ENCODE results near the gene CCDC73. TPM values are rescaled to one million over a fixed set of nuclear protein-coding genes. Genes with fewer than 3 reads are reported as not detected.
"Not testable (repeated sequence)": the region's sequence is repeated elsewhere in the genome, so short reads cannot be mapped to it uniquely, and the experiment has no call there.

Gene CCDC73
- total RNA-seq, 4 donors from 2014 or later = not detected

GRCh38 chr11:32713496-32713895 is 81.0 kb downstream of the CCDC73 start:
- intact Hi-C loops (cut with DNase I) = no loop called here
- no peak overlapping the region for H3K4me3 ChIP-seq
- no peaks in the 10 kb centered on the region for H3K4me1 ChIP-seq
- WGBS = 35% methylated on average over 1 of the region's 1 CpG
- no peak for TF ChIP-seq POLR2AphosphoS5 (IDR thresholded peaks at IDR 0.05)
- no peaks in the 10 kb centered on the region for H3K36me3 ChIP-seq
- no peak for DNase-seq (ENCODE audit: extremely low spot score)
- H3K27me3 ChIP-seq = peaks cover 0 to 5% (median 0%) of the 10 kb centered on the region in 4 donors
- H3K9me3 ChIP-seq = no peaks in the 10 kb centered on the region
- H3K27ac ChIP-seq (replicated peaks in 1 of 4) = no peak overlapping the region

- H3K27ac ChIP-seq (replicated peaks in 1 of 4); H3K4me3 ChIP-seq; H3K4me1 ChIP-seq; H3K27me3 ChIP-seq; H3K36me3 ChIP-seq; DNase-seq (ENCODE audit: extremely low spot score); intact Hi-C loops (cut with DNase I); H3K9me3 ChIP-seq: not testable (repeated sequence)
- WGBS = 77% methylated on average over 3 of the region's 3 CpGs
Observed at GRCh38 chr11:32708978-32709377, 85.5 kb downstream of the CCDC73 start.

- peaks cover 0 to 5% (median 0%) of the 10 kb centered on the region in 4 donors for H3K27me3 ChIP-seq
- TF ChIP-seq CTCF (IDR thresholded peaks at IDR 0.05) (no peak), POLR2A (IDR thresholded peaks at IDR 0.05; ENCODE audit: low read depth) (no peak), EP300 (IDR thresholded peaks at IDR 0.05) (no peak), POLR2AphosphoS5 (IDR thresholded peaks at IDR 0.05) (no peak)
- no peaks in the 10 kb centered on the region for H3K36me3 ChIP-seq
- H3K27ac ChIP-seq (replicated peaks in 1 of 4) = no peak overlapping the region
- intact Hi-C loops (cut with DNase I) = no loop called here
- 70% methylated on average over 7 of the region's 7 CpGs for WGBS
- H3K4me3 ChIP-seq = no peak overlapping the region
- DNase-seq (ENCODE audit: extremely low spot score) = no peak
- no peaks in the 10 kb centered on the region for H3K9me3 ChIP-seq
- H3K4me1 ChIP-seq = no peaks in the 10 kb centered on the region
Observed at GRCh38 chr11:32706985-32707741, 87.3 kb downstream of the CCDC73 start.

GRCh38 chr11:32705309-32706033 is 89.0 kb downstream of the CCDC73 start:
- no peaks in the 10 kb centered on the region for H3K4me1 ChIP-seq
- TF ChIP-seq POLR2A (IDR thresholded peaks at IDR 0.05; ENCODE audit: low read depth) (no peak), CTCF (IDR thresholded peaks at IDR 0.05) (no peak), EP300 (IDR thresholded peaks at IDR 0.05) (no peak), POLR2AphosphoS5 (IDR thresholded peaks at IDR 0.05) (no peak)
- no peak for DNase-seq (ENCODE audit: extremely low spot score)
- no peak overlapping the region for H3K27ac ChIP-seq (replicated peaks in 1 of 4)
- H3K9me3 ChIP-seq = no peaks in the 10 kb centered on the region
- no peaks in the 10 kb centered on the region for H3K36me3 ChIP-seq
- WGBS = 89% methylated on average over 12 of the region's 12 CpGs
- no peaks in the 10 kb centered on the region for H3K27me3 ChIP-seq
- no peak overlapping the region for H3K4me3 ChIP-seq
- intact Hi-C loops (cut with DNase I) = no loop called here

GRCh38 chr11:32704775-32705174 is 89.7 kb downstream of the CCDC73 start:
- no peak for DNase-seq (ENCODE audit: extremely low spot score)
- intact Hi-C loops (cut with DNase I) = no loop called here
- TF ChIP-seq POLR2AphosphoS5 (IDR thresholded peaks at IDR 0.05) (no peak), EP300 (IDR thresholded peaks at IDR 0.05) (no peak), CTCF (IDR thresholded peaks at IDR 0.05) (no peak)
- Histone ChIP-seq H3K9me3 (no peaks in the 10 kb centered on the region), H3K4me1 (no peaks in the 10 kb centered on the region), H3K36me3 (no peaks in the 10 kb centered on the region), H3K27me3 (no peaks in the 10 kb centered on the region), H3K27ac (replicated peaks in 1 of 4) (no peak overlapping the region), H3K4me3 (no peak overlapping the region)
- 97% methylated on average over 5 of the region's 5 CpGs for WGBS

Data from esophagus muscularis mucosa (tissue), 4 donors.